ENCODE measurements around the gene TRAF3IP1.

- TF ChIP-seq CTCF (IDR thresholded peaks at IDR 0.05; ENCODE audit: low read depth, low read length) (no peak), EZH2phosphoT487 (IDR thresholded peaks at IDR 0.05; ENCODE audit: low read depth) (no peak)
Observed at GRCh38 chr2:238426568-238427434, 106.5 kb downstream of the TRAF3IP1 start, which contains the start of gene ASB1.

Measured in OCI-LY3 (cell line).